ENCODE data around the gene ETV6. TPM values are rescaled to one million over a fixed set of nuclear protein-coding genes. Genes with fewer than 3 reads are reported as not detected.

ETV6 gene
- total RNA-seq, 2 experiments from 2014 or later, result 17.1 to 19.3 TPM

DNA sequence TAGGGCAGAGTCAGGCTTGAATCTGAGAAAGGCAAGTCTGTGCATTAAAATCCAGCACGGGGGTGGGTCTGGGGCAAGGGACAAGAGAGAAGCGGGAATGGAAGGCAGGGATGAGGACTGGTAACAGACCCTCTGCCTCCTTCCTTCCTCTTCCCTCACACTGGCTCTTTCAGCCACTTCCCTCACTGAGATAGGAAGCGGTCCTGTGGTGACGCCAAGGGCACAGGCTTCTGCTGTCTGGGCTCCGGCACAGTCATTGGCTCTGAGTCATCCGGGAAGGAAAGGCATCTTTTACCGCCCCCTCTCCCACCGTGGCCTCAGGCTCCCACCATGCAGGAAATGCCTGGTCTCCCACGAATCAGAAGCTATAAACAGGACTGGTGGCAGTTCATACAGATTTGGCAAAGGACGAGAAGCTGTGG, 70.2 kb downstream of the ETV6 start:
- CTCF ChIA-PET (ENCODE audit: unreplicated experiment), result no interaction called here
- peaks cover 50% of the 10 kb centered on the region for H3K4me1 ChIP-seq (ENCODE audit: insufficient read depth, low read length, poor library complexity, severe bottlenecking)
- no peaks in the 10 kb centered on the region for H4K20me1 ChIP-seq (ENCODE audit: insufficient read depth, low read length)
- H3K4me2 ChIP-seq (ENCODE audit: low read length), result no peak overlapping the region
- no peak overlapping the region for H2AFZ ChIP-seq (ENCODE audit: low read length)
- no peak for DNase-seq (ENCODE audit: low spot score)
- peaks cover 2% of the 10 kb centered on the region; the same call in 1 of the 2 replicates for H3K79me2 ChIP-seq (ENCODE audit: insufficient read depth, low read depth, low read length)
- POLR2A ChIA-PET, result interaction anchor here (0.6 to 1.6 kb wide), 2 partner anchors 11 to 249 kb away, joined by 3 read pairs; no protein-coding TSS in a partner anchor
- no peaks in the 10 kb centered on the region for H3K9me3 ChIP-seq (ENCODE audit: low read length)
- no peak overlapping the region for H3K27ac ChIP-seq (ENCODE audit: low read depth, low read length, poor library complexity, severe bottlenecking)
- BruUV-seq (replicated peaks), result no TSS peak
- intact Hi-C loops (cut with micrococcal nuclease; ENCODE audit: unreplicated experiment), result no loop called here
- H3K9me2 ChIP-seq (ENCODE audit: insufficient read depth, low read length), result no peaks in the 10 kb centered on the region
- H3K36me3 ChIP-seq (ENCODE audit: insufficient read depth, low read length), result peaks cover 11% of the 10 kb centered on the region
- TF ChIP-seq EZH2phosphoT487 (IDR thresholded peaks at IDR 0.05; ENCODE audit: borderline replicate concordance, low read depth, low read length), result no peak
- TF ChIP-seq, protein P1, sequence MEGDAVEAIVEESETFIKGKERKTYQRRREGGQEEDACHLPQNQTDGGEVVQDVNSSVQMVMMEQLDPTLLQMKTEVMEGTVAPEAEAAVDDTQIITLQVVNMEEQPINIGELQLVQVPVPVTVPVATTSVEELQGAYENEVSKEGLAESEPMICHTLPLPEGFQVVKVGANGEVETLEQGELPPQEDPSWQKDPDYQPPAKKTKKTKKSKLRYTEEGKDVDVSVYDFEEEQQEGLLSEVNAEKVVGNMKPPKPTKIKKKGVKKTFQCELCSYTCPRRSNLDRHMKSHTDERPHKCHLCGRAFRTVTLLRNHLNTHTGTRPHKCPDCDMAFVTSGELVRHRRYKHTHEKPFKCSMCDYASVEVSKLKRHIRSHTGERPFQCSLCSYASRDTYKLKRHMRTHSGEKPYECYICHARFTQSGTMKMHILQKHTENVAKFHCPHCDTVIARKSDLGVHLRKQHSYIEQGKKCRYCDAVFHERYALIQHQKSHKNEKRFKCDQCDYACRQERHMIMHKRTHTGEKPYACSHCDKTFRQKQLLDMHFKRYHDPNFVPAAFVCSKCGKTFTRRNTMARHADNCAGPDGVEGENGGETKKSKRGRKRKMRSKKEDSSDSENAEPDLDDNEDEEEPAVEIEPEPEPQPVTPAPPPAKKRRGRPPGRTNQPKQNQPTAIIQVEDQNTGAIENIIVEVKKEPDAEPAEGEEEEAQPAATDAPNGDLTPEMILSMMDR (conservative IDR thresholded peaks at IDR 0.05; ENCODE audit: low read length), result no peak
- H3K4me3 ChIP-seq (ENCODE audit: low read depth, low read length, poor library complexity, severe bottlenecking), result no peak overlapping the region

DNA sequence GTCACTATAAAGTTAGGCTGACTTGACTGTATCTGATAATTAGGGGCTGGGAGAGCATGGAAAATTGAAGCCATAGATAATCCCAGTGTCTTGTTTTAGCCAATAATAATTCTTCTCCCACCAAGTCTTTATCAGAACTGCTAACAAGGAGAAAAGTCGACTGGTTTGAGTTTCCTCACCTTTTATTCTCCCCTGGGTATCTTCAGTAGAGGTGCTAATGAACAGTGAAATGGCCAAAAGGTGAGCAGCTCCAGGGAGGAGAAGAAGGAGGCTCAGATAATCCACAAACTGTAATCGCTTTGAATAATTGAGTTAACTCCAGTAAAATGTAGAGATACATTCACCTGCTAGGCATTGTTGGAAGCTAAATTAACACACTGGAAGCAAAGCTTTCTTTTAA, 72.6 kb downstream of the ETV6 start:
- H3K4me3 ChIP-seq (ENCODE audit: low read depth, low read length, poor library complexity, severe bottlenecking), result no peak overlapping the region
- H3K9me2 ChIP-seq (ENCODE audit: insufficient read depth, low read length), result no peaks in the 10 kb centered on the region
- no peaks in the 10 kb centered on the region for H4K20me1 ChIP-seq (ENCODE audit: insufficient read depth, low read length)
- peak overlapping the region; percentile 21 for H3K27ac ChIP-seq (ENCODE audit: low read depth, low read length, poor library complexity, severe bottlenecking)
- H3K4me2 ChIP-seq (ENCODE audit: low read length), result peak overlapping the region; percentile 47
- no peaks in the 10 kb centered on the region for H3K9me3 ChIP-seq (ENCODE audit: low read length)
- H3K79me2 ChIP-seq (ENCODE audit: insufficient read depth, low read depth, low read length), result peaks cover 7% of the 10 kb centered on the region; the same call in 1 of the 2 replicates
- no peak for TF ChIP-seq EZH2phosphoT487 (IDR thresholded peaks at IDR 0.05; ENCODE audit: borderline replicate concordance, low read depth, low read length)
- TF ChIP-seq, protein P1 (conservative IDR thresholded peaks at IDR 0.05; ENCODE audit: low read length), result no peak
- POLR2A ChIA-PET, result interaction anchor here (0.9 to 2.5 kb wide), 2 partner anchors 10 to 103 kb away, joined by 3 to 9 read pairs; no protein-coding TSS in a partner anchor
- BruUV-seq (replicated peaks), result no TSS peak
- H2AFZ ChIP-seq (ENCODE audit: low read length), result peak overlapping the region; percentile 35; the same call in 1 of the 2 replicates
- peaks cover 6% of the 10 kb centered on the region; the same call in 1 of the 2 replicates for H3K36me3 ChIP-seq (ENCODE audit: insufficient read depth, low read length)
- CTCF ChIA-PET (ENCODE audit: unreplicated experiment), result no interaction called here
- H3K4me1 ChIP-seq (ENCODE audit: insufficient read depth, low read length, poor library complexity, severe bottlenecking), result peaks cover 73% of the 10 kb centered on the region
- intact Hi-C loops (cut with micrococcal nuclease; ENCODE audit: unreplicated experiment), result no loop called here
- no peak for DNase-seq (ENCODE audit: low spot score)

DNA sequence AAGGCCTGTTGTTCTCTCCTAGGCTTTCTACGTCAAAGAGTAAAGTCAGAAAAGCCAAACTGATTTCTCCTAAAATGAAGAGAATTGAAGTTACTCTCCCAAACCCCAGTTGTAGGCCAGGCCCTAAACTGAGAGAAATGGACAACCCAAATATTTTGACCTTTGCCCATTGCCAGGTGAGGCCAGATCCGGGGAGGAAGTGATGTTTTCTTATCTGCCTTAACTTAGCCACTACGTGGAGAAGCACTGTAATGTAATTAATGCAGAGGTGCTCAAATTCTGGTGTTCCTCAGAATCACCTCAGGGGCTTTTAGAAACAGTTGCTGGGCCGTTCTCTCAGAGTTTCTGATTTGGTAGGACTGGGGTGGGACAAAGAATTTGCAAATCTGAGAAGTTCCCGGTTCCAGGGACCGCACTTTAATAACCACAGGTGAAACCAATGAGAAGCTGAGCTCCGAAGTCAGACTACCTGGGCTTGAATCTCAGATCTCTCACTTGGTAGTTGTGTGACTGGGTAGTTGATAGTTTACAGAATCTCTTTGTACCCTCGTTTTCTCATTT, 73.2 kb downstream of the ETV6 start:
- Histone ChIP-seq H3K4me2 (ENCODE audit: low read length) (peak overlapping the region; percentile 47), H3K4me1 (ENCODE audit: insufficient read depth, low read length, poor library complexity, severe bottlenecking) (peaks cover 77% of the 10 kb centered on the region), H3K9me2 (ENCODE audit: insufficient read depth, low read length) (no peaks in the 10 kb centered on the region), H3K9me3 (ENCODE audit: low read length) (no peaks in the 10 kb centered on the region), H4K20me1 (ENCODE audit: insufficient read depth, low read length) (no peaks in the 10 kb centered on the region), H3K79me2 (ENCODE audit: insufficient read depth, low read depth, low read length) (peaks cover 7% of the 10 kb centered on the region; the same call in 1 of the 2 replicates), H3K4me3 (ENCODE audit: low read depth, low read length, poor library complexity, severe bottlenecking) (peak overlapping the region; percentile 6), H3K27ac (ENCODE audit: low read depth, low read length, poor library complexity, severe bottlenecking) (peak overlapping the region; percentile 21), H2AFZ (ENCODE audit: low read length) (peak overlapping the region; percentile 35; the same call in 1 of the 2 replicates), H3K36me3 (ENCODE audit: insufficient read depth, low read length) (peaks cover 6% of the 10 kb centered on the region; the same call in 1 of the 2 replicates)
- ChIA-PET POLR2A (interaction anchor here (1.4 to 2.5 kb wide), 2 partner anchors 9 to 110 kb away, joined by 3 to 9 read pairs; no protein-coding TSS in a partner anchor), CTCF (ENCODE audit: unreplicated experiment) (no interaction called here)
- BruUV-seq (replicated peaks), result no TSS peak
- intact Hi-C loops (cut with micrococcal nuclease; ENCODE audit: unreplicated experiment), result no loop called here
- TF ChIP-seq EZH2phosphoT487 (IDR thresholded peaks at IDR 0.05; ENCODE audit: borderline replicate concordance, low read depth, low read length), result no peak
- TF ChIP-seq, protein P1 (conservative IDR thresholded peaks at IDR 0.05; ENCODE audit: low read length), result no peak
- DNase-seq (ENCODE audit: low spot score), result no peak
